GM12891 (cell line): ENCODE results near the gene GINS2.

Experiments
- PAX5 ChIP-seq: IDR thresholded peaks from 2 replicates; pipeline ENCODE4 v1.6.1; 2011; ENCODE audit warnings: low read length, moderate library complexity, mild to moderate bottlenecking; ENCODE audit not compliant: insufficient read depth, severe bottlenecking
- POLR2A ChIP-seq: IDR thresholded peaks from 2 replicates; pipeline ENCODE4 v1.6.1; 2011; ENCODE audit warnings: low read depth, low read length, control low read depth
- POLR2AphosphoS5 ChIP-seq: IDR thresholded peaks from 2 replicates; pipeline ENCODE4 v1.6.1; 2011; ENCODE audit warnings: low read depth, low read length, control low read depth

- TF ChIP-seq POLR2A (no peak), PAX5 (no peak), POLR2AphosphoS5 (no peak)
Measured at GRCh38 chr16:85690469-85691064, 1.8 kb upstream of the GINS2 start.
